ENCODE data around the gene MTR.

DNA sequence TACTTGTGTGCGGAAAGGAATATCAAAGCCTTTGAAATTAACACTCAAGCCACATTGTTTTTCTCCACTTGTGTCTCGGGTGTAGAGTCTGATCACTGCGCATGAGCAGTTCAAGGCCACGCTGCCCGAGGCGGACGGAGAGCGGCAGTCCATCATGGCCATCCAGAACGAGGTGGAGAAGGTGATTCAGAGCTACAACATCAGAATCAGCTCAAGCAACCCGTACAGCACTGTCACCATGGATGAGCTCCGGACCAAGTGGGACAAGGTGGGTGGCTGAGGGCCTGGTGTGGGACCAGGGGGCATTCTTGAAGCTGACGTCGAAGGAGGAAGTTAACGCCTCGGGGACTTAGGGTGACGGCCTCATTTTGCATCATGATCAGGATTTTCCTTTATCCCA is 43.7 kb upstream of the MTR start:
- TF ChIP-seq CTCF (conservative IDR thresholded peaks at IDR 0.05; ENCODE audit: low read length) (no peak), EZH2phosphoT487 (IDR thresholded peaks at IDR 0.05; ENCODE audit: borderline replicate concordance, low read depth, low read length) (no peak)

Measured in OCI-LY7 (cell line).